ENCODE measurements around the gene LSS. TPM values are rescaled to one million over a fixed set of nuclear protein-coding genes. Genes with fewer than 3 reads are reported as not detected.

LSS gene
- total RNA-seq, 1 donor from 2014 or later, result 108 TPM

- intact Hi-C loops (cut with DNase I), result no loop called here
- Histone ChIP-seq H3K27ac (no peak overlapping the region), H3K9me3 (no peaks in the 10 kb centered on the region), H3K36me3 (peaks cover 41% of the 10 kb centered on the region), H3K27me3 (no peaks in the 10 kb centered on the region), H3K4me1 (peaks cover 2% of the 10 kb centered on the region), H3K4me3 (no peak overlapping the region)
- ATAC-seq (no peak), DNase-seq (no peak)
- TF ChIP-seq CTCF (IDR thresholded peaks at IDR 0.05), result no peak
These were observed 7.7 kb downstream of the LSS start for GRCh38 chr21:46220847-46221246.

GRCh38 chr21:46220275-46220810 lies 8.2 kb downstream of the LSS start:
- Histone ChIP-seq H3K4me1 (no peaks in the 10 kb centered on the region), H3K4me3 (no peak overlapping the region), H3K27me3 (no peaks in the 10 kb centered on the region), H3K36me3 (peaks cover 46% of the 10 kb centered on the region), H3K9me3 (no peaks in the 10 kb centered on the region), H3K27ac (no peak overlapping the region)
- intact Hi-C loops (cut with DNase I), result no loop called here
- no peak for TF ChIP-seq CTCF (IDR thresholded peaks at IDR 0.05)
- peak; percentile 34 for ATAC-seq
- DNase-seq, result no peak

DNA sequence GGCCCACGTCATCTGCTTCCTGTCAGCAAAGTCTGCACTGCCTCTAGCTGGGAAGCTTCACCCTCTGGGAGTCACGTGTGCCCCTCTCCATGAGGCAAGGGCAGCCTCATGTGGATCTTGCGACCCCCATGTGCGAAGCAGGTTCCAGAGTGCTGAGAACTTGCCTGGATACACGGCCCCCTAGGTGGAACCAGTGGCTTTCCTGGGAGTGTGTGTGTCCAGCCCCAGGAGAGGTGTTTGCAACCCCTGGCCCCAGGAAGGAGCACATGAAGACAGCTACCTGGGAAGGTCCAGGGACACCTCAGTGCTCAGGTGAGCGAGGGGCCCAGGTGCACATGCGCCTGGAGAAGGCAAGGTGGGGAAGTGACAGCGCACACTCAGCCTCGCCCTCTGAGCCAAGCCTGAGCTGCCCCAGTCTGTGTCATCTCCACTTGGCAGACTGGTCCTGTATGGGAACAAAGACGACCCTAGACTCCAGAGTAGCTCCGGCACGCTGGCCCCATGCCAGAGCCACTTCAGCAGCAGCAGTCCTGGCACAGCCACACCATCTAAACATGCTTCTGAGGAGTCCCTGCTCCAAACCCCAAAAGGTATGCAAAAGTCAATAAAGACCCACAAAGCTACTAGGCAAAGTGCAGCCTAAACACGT lies 8.9 kb downstream of the LSS start:
- Histone ChIP-seq H3K4me3 (no peak overlapping the region), H3K27ac (no peak overlapping the region), H3K4me1 (no peaks in the 10 kb centered on the region), H3K9me3 (no peaks in the 10 kb centered on the region), H3K36me3 (peaks cover 52% of the 10 kb centered on the region), H3K27me3 (no peaks in the 10 kb centered on the region)
- DNase-seq (peak; percentile 76), ATAC-seq (peak; percentile 19)
- TF ChIP-seq CTCF (IDR thresholded peaks at IDR 0.05), result no peak
- intact Hi-C loops (cut with DNase I), result no loop called here

DNA sequence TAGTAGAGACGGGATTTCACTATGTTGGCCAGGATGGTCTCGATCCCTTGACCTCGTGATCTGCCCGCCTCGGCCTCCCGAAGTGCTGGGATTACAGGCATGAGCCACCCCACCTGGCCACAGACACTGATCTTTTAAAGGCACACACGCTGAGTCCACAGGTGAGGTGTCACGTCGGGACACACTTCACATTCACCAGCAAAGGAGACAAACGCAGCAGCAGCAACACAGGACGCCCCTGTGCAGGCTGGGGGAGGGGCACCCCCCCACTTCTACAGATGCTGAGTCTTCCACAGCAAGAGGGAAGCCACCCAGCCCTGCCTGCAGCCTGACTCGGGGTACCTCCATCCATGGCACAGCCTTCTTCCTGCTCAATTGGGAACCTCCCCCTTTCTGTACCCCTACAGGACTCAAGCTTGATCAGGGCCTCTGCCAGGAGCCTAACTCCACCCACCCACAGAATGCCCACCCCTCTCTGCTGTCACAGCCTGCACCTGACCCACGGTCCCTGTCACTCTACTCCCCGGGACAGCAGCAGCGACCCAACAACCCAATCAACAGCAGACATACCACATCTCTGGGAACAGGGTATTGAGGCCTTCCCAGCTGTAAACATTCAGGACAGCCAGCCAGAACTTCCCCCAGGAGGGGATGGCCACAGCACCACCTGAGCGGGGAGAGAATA lies 9.5 kb downstream of the LSS start:
- H3K27ac ChIP-seq, result no peak overlapping the region
- H3K4me1 ChIP-seq, result no peaks in the 10 kb centered on the region
- no peaks in the 10 kb centered on the region for H3K9me3 ChIP-seq
- no peaks in the 10 kb centered on the region for H3K27me3 ChIP-seq
- DNase-seq, result no peak
- TF ChIP-seq CTCF (IDR thresholded peaks at IDR 0.05), result no peak
- H3K36me3 ChIP-seq, result peaks cover 59% of the 10 kb centered on the region
- H3K4me3 ChIP-seq, result no peak overlapping the region
- intact Hi-C loops (cut with DNase I), result no loop called here
- ATAC-seq, result no peak

DNA sequence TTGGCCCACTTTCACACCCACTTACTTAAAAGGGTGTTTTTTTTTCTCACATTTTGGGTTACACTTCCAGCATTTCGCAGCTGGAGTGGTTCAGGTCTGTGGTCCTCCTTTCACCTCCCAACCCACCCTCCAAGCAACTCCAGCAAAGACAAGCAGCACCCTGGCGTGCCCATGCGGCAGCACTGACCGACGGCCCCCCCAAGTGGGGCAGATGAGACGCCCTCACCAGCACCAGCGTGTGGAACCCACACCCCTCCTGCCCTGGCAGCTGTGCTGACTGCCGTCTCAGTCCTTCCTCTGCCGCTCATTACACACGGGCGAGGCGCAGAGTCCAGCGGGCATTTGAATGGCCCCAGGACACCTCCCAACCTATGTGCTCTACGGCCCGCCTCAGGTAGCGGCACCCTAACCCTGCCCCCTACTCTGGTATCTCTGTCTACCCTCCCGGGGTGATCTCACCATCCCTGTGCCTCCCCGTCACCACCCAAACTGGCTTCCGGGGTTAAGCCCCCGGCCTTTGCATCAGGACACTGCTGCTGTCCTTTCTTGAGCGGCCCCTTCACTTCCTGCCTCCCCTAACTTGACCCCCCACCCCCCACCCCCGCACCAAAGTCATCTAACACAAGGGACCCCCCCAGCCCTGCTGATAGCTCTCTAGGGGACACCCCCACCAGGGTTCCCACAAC lies 10.9 kb downstream of the LSS start:
- intact Hi-C loops (cut with DNase I), result no loop called here
- H3K9me3 ChIP-seq, result no peaks in the 10 kb centered on the region
- peaks cover 66% of the 10 kb centered on the region for H3K36me3 ChIP-seq
- H3K27me3 ChIP-seq, result no peaks in the 10 kb centered on the region
- DNase-seq (peak; percentile 43), ATAC-seq (no peak)
- no peaks in the 10 kb centered on the region for H3K4me1 ChIP-seq
- no peak overlapping the region for H3K27ac ChIP-seq
- H3K4me3 ChIP-seq, result no peak overlapping the region
- TF ChIP-seq CTCF (IDR thresholded peaks at IDR 0.05), result no peak

Data from upper lobe of right lung (tissue), 1 donor.